GM23248 (cell line): ENCODE results near the gene IQSEC1.

Source experiments
- EZH2 ChIP-seq: fragments of 200-600 bp; sonication (generic); IDR thresholded peaks from 2 replicates; pipeline ENCODE4 v1.6.1; 2018; ENCODE audit warnings: antibody characterized with exemption, mild to moderate bottlenecking; ENCODE audit not compliant: insufficient read depth, poor library complexity, severe bottlenecking
- EZH2phosphoT487 ChIP-seq: fragments of 200-600 bp; sonication (generic); IDR thresholded peaks from 2 replicates; pipeline ENCODE4 v1.6.1; 2018; ENCODE audit warnings: antibody characterized with exemption, moderate library complexity, mild to moderate bottlenecking, low read depth; ENCODE audit not compliant: insufficient read depth

- no peak for TF ChIP-seq EZH2
- no peak for TF ChIP-seq EZH2phosphoT487
These were observed 42.5 kb downstream of the IQSEC1 start for GRCh38 chr3:13030684-13031083.
